OCI-LY1 (cell line): Measurements from ENCODE around the gene ELN.

ENCODE experiments used
- CTCF ChIP-seq: fragments of 200-600 bp; sonication (generic), shearing (Covaris generic); IDR thresholded peaks from 2 replicates; pipeline ENCODE4 v1.5.1; 2017; ENCODE audit warnings: mild to moderate bottlenecking, antibody characterized with exemption, low read length, moderate library complexity, mixed read lengths
- EZH2 ChIP-seq: fragments of 200-600 bp; sonication (generic), shearing (Covaris generic); IDR thresholded peaks from 2 replicates; pipeline ENCODE4 v1.8.0; 2017; ENCODE audit warnings: borderline replicate concordance, mixed run types, mild to moderate bottlenecking, antibody characterized with exemption, low read length, moderate library complexity, mixed read lengths

GRCh38 chr7:73984481-73985205, 43.3 kb upstream of the ELN start:
- TF ChIP-seq CTCF (no peak), EZH2 (no peak)
